Tibial artery (tissue), 4 donors: ENCODE measurements around the gene RERE.

Experiments used
- DNase-seq, 2 donors: peaks; one replicate each; pipeline ENCODE4 v3.0.0-alpha.2; 2019
- H3K27ac ChIP-seq, 2 donors: fragments of 200-600 bp; sonication (generic) in 1 of 2; 1 replicate in 1 of 2; 2 replicates in 1 of 2; pipeline ENCODE4 v1.5.1; 2018 to 2019; ENCODE audit warnings: mild to moderate bottlenecking in 1 of 2
- H3K27me3 ChIP-seq, 2 donors: fragments of 200-600 bp; sonication (generic) in 1 of 2; one replicate each; pipeline versions ENCODE4 v1.5.1 to v1.6.0; 2016 to 2019
- H3K36me3 ChIP-seq, 3 donors: fragments of 200-600 bp; sonication (generic) in 2 of 3; one replicate each; pipeline ENCODE4 v1.5.1; 2016 to 2019; ENCODE audit warnings: mild to moderate bottlenecking in 2 of 3
- H3K4me1 ChIP-seq, 4 donors: fragments of 200-600 bp; sonication (generic) in 2 of 4; 1 replicate in 3 of 4; 2 replicates in 1 of 4; pipeline ENCODE4 v1.5.1; 2016 to 2019
- H3K4me3 ChIP-seq, 2 donors: fragments of 200-600 bp; sonication (generic) in 1 of 2; 1 replicate in 1 of 2; 2 replicates in 1 of 2; pipeline ENCODE4 v1.5.1; 2018 to 2019; ENCODE audit warnings: mild to moderate bottlenecking in 2 of 2
- H3K9me3 ChIP-seq, 3 donors: fragments of 200-600 bp; sonication (generic) in 1 of 3; one replicate each; pipeline ENCODE4 v1.5.1; 2016 to 2019
- CTCF ChIP-seq, 2 experiments: fragments of 200-600 bp in 1 of 2; fragments of 450-650 bp in 1 of 2; IDR thresholded peaks; one replicate each; pipeline ENCODE4 v1.5.1; 2017 to 2019; ENCODE audit warnings: antibody characterized with exemption in 2 of 2, mild to moderate bottlenecking in 1 of 2, moderate library complexity in 1 of 2
- intact Hi-C: fragments of 100-400 bp; cut with DNase I; formaldehyde crosslinking; loops from one replicate; pipeline ENCODE4 v1.15.0; 2023; ENCODE audit warnings: low total_unique reads

RERE gene

GRCh38 chr1:8809342-8809736 is 8.1 kb downstream of the RERE start:
- peaks cover 0 to 6% (median 2%) of the 10 kb centered on the region in 4 donors for H3K4me1 ChIP-seq
- H3K27me3 ChIP-seq, result no peaks in the 10 kb centered on the region
- H3K27ac ChIP-seq, result no peak overlapping the region
- DNase-seq, result no peak
- H3K4me3 ChIP-seq, result no peak overlapping the region
- H3K36me3 ChIP-seq, result no peaks in the 10 kb centered on the region
- intact Hi-C loops, result no loop called here
- TF ChIP-seq CTCF (IDR thresholded peaks at IDR 0.05), result no peak
- H3K9me3 ChIP-seq, result no peaks in the 10 kb centered on the region

- Histone ChIP-seq H3K36me3 (no peaks in the 10 kb centered on the region), H3K27ac (no peak overlapping the region), H3K9me3 (no peaks in the 10 kb centered on the region), H3K4me1 (no peaks in the 10 kb centered on the region), H3K27me3 (no peaks in the 10 kb centered on the region), H3K4me3 (no peak overlapping the region)
- intact Hi-C loops, result no loop called here
- DNase-seq, result no peak
- no peak for TF ChIP-seq CTCF (IDR thresholded peaks at IDR 0.05)
Observed at GRCh38 chr1:8807004-8807403, 10.4 kb downstream of the RERE start.

- DNase-seq, result no peak
- Histone ChIP-seq H3K27me3 (no peaks in the 10 kb centered on the region), H3K9me3 (no peaks in the 10 kb centered on the region), H3K4me1 (no peaks in the 10 kb centered on the region), H3K4me3 (no peak overlapping the region), H3K36me3 (no peaks in the 10 kb centered on the region), H3K27ac (no peak overlapping the region)
- intact Hi-C loops, result no loop called here
- TF ChIP-seq CTCF (IDR thresholded peaks at IDR 0.05), result no peak
Observed at GRCh38 chr1:8800416-8800815, 17.0 kb downstream of the RERE start.

- no peak for TF ChIP-seq CTCF (IDR thresholded peaks at IDR 0.05)
- H3K27ac ChIP-seq, result no peak overlapping the region
- no peaks in the 10 kb centered on the region for H3K27me3 ChIP-seq
- no peaks in the 10 kb centered on the region for H3K4me1 ChIP-seq
- H3K9me3 ChIP-seq, result no peaks in the 10 kb centered on the region
- H3K4me3 ChIP-seq, result no peak overlapping the region
- no peaks in the 10 kb centered on the region for H3K36me3 ChIP-seq
- no peak for DNase-seq
- intact Hi-C loops, result no loop called here
Observed at GRCh38 chr1:8797216-8797615, 20.2 kb downstream of the RERE start.

GRCh38 chr1:8796812-8797211 is 20.6 kb downstream of the RERE start:
- no peaks in the 10 kb centered on the region for H3K9me3 ChIP-seq
- H3K27me3 ChIP-seq, result no peaks in the 10 kb centered on the region
- no peak overlapping the region for H3K4me3 ChIP-seq
- no peaks in the 10 kb centered on the region for H3K4me1 ChIP-seq
- no peak overlapping the region for H3K27ac ChIP-seq
- no peak for DNase-seq
- intact Hi-C loops, result no loop called here
- TF ChIP-seq CTCF (IDR thresholded peaks at IDR 0.05), result no peak
- no peaks in the 10 kb centered on the region for H3K36me3 ChIP-seq

- Histone ChIP-seq H3K9me3 (no peaks in the 10 kb centered on the region), H3K36me3 (no peaks in the 10 kb centered on the region), H3K4me3 (no peak overlapping the region), H3K27me3 (no peaks in the 10 kb centered on the region), H3K4me1 (no peaks in the 10 kb centered on the region), H3K27ac (no peak overlapping the region)
- DNase-seq, result no peak
- no peak for TF ChIP-seq CTCF (IDR thresholded peaks at IDR 0.05)
- intact Hi-C loops, result no loop called here
Observed at GRCh38 chr1:8794605-8795004, 22.8 kb downstream of the RERE start.
